ENCODE measurements around the gene CALML3.

DNA sequence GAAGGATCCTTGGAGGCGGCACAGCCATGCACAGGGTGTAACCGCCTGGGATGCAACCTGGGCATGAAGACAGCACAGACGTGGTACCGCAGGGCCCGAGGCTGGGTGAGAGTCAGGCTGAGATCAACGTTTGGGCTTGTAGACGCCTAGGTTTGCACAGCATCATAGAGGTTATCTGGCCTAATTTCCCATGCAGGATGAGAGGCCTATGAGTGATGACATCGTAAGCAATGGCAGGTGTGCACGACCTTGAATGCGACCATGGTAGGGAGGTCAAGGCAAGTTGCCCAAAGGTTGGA is 7.5 kb downstream of the CALML3 start:
- TF ChIP-seq, protein P1, sequence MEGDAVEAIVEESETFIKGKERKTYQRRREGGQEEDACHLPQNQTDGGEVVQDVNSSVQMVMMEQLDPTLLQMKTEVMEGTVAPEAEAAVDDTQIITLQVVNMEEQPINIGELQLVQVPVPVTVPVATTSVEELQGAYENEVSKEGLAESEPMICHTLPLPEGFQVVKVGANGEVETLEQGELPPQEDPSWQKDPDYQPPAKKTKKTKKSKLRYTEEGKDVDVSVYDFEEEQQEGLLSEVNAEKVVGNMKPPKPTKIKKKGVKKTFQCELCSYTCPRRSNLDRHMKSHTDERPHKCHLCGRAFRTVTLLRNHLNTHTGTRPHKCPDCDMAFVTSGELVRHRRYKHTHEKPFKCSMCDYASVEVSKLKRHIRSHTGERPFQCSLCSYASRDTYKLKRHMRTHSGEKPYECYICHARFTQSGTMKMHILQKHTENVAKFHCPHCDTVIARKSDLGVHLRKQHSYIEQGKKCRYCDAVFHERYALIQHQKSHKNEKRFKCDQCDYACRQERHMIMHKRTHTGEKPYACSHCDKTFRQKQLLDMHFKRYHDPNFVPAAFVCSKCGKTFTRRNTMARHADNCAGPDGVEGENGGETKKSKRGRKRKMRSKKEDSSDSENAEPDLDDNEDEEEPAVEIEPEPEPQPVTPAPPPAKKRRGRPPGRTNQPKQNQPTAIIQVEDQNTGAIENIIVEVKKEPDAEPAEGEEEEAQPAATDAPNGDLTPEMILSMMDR (IDR thresholded peaks at IDR 0.05), result no peak
- no peak for TF ChIP-seq POLR2A (IDR thresholded peaks at IDR 0.05)
